Adrenal gland (tissue), 5 donors: ENCODE data around the gene ARAP2.

Experiments
- CTCF ChIP-seq, 6 experiments: fragments of 450-650 bp in 4 of 6; fragments of 200-600 bp in 2 of 6; sonication (generic) in 1 of 6; IDR thresholded peaks; 1 replicate in 5 of 6; 2 replicates in 1 of 6; pipeline versions ENCODE4 v1.5.1 to v1.8.0; 2016 to 2021; ENCODE audit warnings: antibody characterized with exemption in 6 of 6, mild to moderate bottlenecking in 2 of 6, moderate library complexity in 1 of 6
- POLR2A ChIP-seq, 2 donors: fragments of 450-650 bp; IDR thresholded peaks; one replicate each; pipeline ENCODE4 v1.6.1; 2017; ENCODE audit warnings: antibody characterized with exemption in 2 of 2, mild to moderate bottlenecking in 2 of 2, moderate library complexity in 1 of 2
- donor health status: DM: no; HTN: no; CAD: no.

GRCh38 chr4:36269533-36270173 lies 25.3 kb upstream of the ARAP2 start:
- TF ChIP-seq CTCF (IDR thresholded peaks at IDR 0.05), result no peak
- no peak for TF ChIP-seq POLR2A (IDR thresholded peaks at IDR 0.05)
